Measurements from ENCODE around the gene COL21A1.
"Not testable (repeated sequence)": the region's sequence is repeated elsewhere in the genome, so short reads cannot be mapped to it uniquely, and the experiment has no call there.

The COL21A1 gene

DNA sequence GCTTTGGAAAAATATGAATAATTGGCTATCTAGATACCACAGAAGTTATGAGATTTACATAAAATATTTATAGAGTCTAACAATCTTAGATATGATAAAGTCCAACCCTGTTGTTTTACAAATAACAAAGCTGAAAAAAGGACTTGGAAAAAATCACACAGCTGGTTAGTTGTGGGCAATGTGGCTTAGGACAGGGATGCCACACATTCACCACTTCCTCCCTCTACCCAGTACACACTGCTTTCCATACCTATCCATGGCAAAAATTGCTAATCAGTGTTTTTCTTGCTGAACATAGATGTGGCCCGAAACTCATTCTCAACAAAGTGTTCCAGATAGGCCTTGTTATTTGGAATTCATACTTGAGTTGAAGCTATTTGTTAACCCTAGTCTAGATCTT lies 224.7 kb downstream of the COL21A1 start:
- no peaks in the 10 kb centered on the region for H3K79me2 ChIP-seq
- no peak overlapping the region for H3K9ac ChIP-seq
- TF ChIP-seq, protein P1, sequence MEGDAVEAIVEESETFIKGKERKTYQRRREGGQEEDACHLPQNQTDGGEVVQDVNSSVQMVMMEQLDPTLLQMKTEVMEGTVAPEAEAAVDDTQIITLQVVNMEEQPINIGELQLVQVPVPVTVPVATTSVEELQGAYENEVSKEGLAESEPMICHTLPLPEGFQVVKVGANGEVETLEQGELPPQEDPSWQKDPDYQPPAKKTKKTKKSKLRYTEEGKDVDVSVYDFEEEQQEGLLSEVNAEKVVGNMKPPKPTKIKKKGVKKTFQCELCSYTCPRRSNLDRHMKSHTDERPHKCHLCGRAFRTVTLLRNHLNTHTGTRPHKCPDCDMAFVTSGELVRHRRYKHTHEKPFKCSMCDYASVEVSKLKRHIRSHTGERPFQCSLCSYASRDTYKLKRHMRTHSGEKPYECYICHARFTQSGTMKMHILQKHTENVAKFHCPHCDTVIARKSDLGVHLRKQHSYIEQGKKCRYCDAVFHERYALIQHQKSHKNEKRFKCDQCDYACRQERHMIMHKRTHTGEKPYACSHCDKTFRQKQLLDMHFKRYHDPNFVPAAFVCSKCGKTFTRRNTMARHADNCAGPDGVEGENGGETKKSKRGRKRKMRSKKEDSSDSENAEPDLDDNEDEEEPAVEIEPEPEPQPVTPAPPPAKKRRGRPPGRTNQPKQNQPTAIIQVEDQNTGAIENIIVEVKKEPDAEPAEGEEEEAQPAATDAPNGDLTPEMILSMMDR (IDR thresholded peaks at IDR 0.05), result no peak
- H3K36me3 ChIP-seq (ENCODE audit: control insufficient read depth, insufficient read depth, low read length), result no peaks in the 10 kb centered on the region
- peaks cover 20% of the 10 kb centered on the region for H3K4me1 ChIP-seq
- no peak overlapping the region for H3K4me2 ChIP-seq (ENCODE audit: low read length)
- no peaks in the 10 kb centered on the region for H3K9me3 ChIP-seq (ENCODE audit: control insufficient read depth, low read length)
- H3K27ac ChIP-seq, result no peak overlapping the region
- H2AFZ ChIP-seq, result no peak overlapping the region
- H3K27me3 ChIP-seq (ENCODE audit: control insufficient read depth, insufficient read depth, low read length), result no peaks in the 10 kb centered on the region
- H3K4me3 ChIP-seq (ENCODE audit: low read depth, low read length), result no peak overlapping the region

DNA sequence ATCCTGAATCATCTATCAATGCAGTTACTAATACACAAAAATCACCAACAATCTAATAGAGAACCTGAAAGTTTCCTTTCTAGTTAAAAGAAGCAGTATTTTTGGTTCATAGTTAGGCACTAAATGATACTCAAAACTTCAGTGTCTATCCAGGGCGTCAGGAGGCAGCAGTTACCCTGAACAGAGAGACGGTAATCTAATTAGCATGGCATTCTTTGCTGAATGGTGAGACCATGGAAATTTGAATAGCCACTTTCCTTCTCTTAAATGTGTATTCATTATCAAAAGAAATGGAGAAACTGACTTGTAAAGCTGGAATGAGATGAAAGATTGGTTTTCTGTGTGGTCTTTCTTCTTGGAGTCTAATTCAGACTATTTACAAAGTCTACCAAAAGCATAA lies 225.4 kb downstream of the COL21A1 start:
- no peak overlapping the region for H3K4me3 ChIP-seq (ENCODE audit: low read depth, low read length)
- no peak overlapping the region for H3K9ac ChIP-seq
- no peaks in the 10 kb centered on the region for H3K9me3 ChIP-seq (ENCODE audit: control insufficient read depth, low read length)
- no peak overlapping the region for H3K27ac ChIP-seq
- H2AFZ ChIP-seq, result no peak overlapping the region
- TF ChIP-seq, protein P1 (IDR thresholded peaks at IDR 0.05), result no peak
- H3K4me1 ChIP-seq, result peaks cover 12% of the 10 kb centered on the region
- H3K36me3 ChIP-seq (ENCODE audit: control insufficient read depth, insufficient read depth, low read length), result no peaks in the 10 kb centered on the region
- H3K27me3 ChIP-seq (ENCODE audit: control insufficient read depth, insufficient read depth, low read length), result no peaks in the 10 kb centered on the region
- no peak overlapping the region for H3K4me2 ChIP-seq (ENCODE audit: low read length)
- no peaks in the 10 kb centered on the region for H3K79me2 ChIP-seq

DNA sequence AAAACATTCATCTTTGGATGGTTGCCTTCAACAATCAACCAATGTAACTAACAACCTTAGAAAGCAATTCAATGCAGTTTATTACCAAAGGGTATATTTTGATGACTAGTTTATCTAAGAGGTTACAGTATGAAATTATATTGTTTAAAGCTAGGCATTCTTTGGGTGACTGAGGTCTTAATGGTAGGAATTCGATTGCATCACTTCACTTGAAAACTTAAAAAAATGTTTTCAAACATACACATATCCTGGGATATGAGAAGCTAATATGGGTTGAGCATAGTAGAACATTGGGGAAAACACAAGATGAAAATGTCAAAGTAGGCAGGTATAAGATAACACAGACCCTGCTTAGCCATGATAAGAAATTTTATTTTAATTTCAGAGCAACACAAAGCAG lies 227.4 kb downstream of the COL21A1 start:
- Histone ChIP-seq H3K4me1 (peaks cover 6% of the 10 kb centered on the region), H3K4me3 (ENCODE audit: low read depth, low read length) (no peak overlapping the region)

DNA sequence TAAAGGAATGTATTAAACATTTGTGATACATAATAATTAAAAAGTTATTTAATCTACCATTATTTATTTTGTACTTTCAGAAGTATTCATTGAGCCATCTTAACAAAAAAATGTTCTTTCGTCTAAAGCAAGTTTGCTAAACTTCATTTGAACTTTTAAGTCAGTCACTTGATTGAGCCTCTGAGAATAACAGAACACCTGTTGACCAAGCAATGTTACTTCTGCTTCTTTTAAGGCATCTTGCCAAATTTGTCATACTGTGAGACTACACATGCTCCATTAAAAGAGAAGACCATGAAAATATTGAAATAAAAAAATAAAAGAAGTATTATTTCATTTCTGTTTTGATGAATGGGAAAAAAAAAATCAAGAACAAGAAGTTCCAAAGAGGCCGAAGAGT lies 230.2 kb downstream of the COL21A1 start:
- Histone ChIP-seq H3K4me2 (ENCODE audit: low read length) (no peak overlapping the region), H3K9me3 (ENCODE audit: control insufficient read depth, low read length) (no peaks in the 10 kb centered on the region), H3K4me1 (no peaks in the 10 kb centered on the region), H3K27ac (no peak overlapping the region), H3K9ac (no peak overlapping the region), H3K27me3 (ENCODE audit: control insufficient read depth, insufficient read depth, low read length) (no peaks in the 10 kb centered on the region), H2AFZ (no peak overlapping the region), H3K4me3 (ENCODE audit: low read depth, low read length) (no peak overlapping the region), H3K79me2 (no peaks in the 10 kb centered on the region), H3K36me3 (ENCODE audit: control insufficient read depth, insufficient read depth, low read length) (no peaks in the 10 kb centered on the region)
- TF ChIP-seq, protein P1 (IDR thresholded peaks at IDR 0.05), result no peak

More for the DNA sequence above, 227.4 kb downstream of the COL21A1 start:
- Histone ChIP-seq H3K4me2 (ENCODE audit: low read length) (no peak overlapping the region), H3K27me3 (ENCODE audit: control insufficient read depth, insufficient read depth, low read length) (no peaks in the 10 kb centered on the region), H3K79me2 (no peaks in the 10 kb centered on the region), H3K36me3 (ENCODE audit: control insufficient read depth, insufficient read depth, low read length) (no peaks in the 10 kb centered on the region), H3K9me3 (ENCODE audit: control insufficient read depth, low read length) (no peaks in the 10 kb centered on the region), H2AFZ (no peak overlapping the region), H3K9ac (no peak overlapping the region), H3K27ac (no peak overlapping the region)
- TF ChIP-seq, protein P1 (IDR thresholded peaks at IDR 0.05), result no peak

DNA sequence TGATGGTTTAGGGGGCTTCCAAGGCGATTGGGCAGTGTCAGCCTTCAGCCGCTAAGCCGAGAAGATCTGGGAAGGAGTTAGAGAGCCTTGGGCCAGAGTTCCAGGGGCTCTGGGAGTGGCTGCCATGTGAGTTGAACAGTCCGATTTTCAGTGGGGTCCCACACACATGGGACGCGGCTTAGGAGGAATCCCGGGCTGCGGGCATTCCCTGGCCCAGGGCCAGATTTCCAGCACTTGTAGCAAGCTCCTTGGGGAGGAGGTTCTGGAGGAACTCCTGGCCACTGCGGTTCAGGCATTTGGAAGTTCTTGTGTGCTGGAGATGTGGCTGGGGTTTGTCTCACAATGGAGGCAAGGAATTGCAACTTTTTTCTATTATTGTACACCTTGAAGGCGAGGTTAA lies 233.3 kb downstream of the COL21A1 start:
- not testable (repeated sequence) for H3K4me3 ChIP-seq (ENCODE audit: low read depth, low read length); H3K79me2 ChIP-seq; H3K4me2 ChIP-seq (ENCODE audit: low read length); H3K36me3 ChIP-seq (ENCODE audit: control insufficient read depth, insufficient read depth, low read length); H3K4me1 ChIP-seq; H3K27me3 ChIP-seq (ENCODE audit: control insufficient read depth, insufficient read depth, low read length); H3K27ac ChIP-seq; H3K9ac ChIP-seq; H2AFZ ChIP-seq; H3K9me3 ChIP-seq (ENCODE audit: control insufficient read depth, low read length)

Measured in parathyroid adenoma (tissue), 2 donors.